Neural cell (in vitro differentiated cells): ENCODE data around the gene SMIM35. TPM values are rescaled to one million over a fixed set of nuclear protein-coding genes. Genes with fewer than 3 reads are reported as not detected.

Source experiments
- H2AFZ ChIP-seq: fragments of 200-600, 300-800 bp; sonication (generic), shearing (Covaris generic); 2 replicates; pipeline ENCODE4 v1.6.0; 2014; ENCODE audit warnings: low read depth, mild to moderate bottlenecking, antibody characterized with exemption, low read length, moderate library complexity
- H3F3A ChIP-seq: fragments of 200-600 bp; shearing (Covaris generic); 2 replicates; pipeline ENCODE4 v1.6.1; 2016; ENCODE audit warnings: mild to moderate bottlenecking, moderate library complexity, mixed read lengths, antibody characterized with exemption, low read length; ENCODE audit not compliant: insufficient read depth, poor library complexity, severe bottlenecking
- H3K27ac ChIP-seq: fragments of 200-600, 300-800 bp; sonication (generic), shearing (Covaris generic); 2 replicates; pipeline ENCODE4 v1.5.1; 2014; ENCODE audit warnings: mild to moderate bottlenecking, low read length, moderate library complexity
- H3K27me3 ChIP-seq: fragments of 300-800, 200-600 bp; sonication (generic), shearing (Covaris generic); 2 replicates; pipeline ENCODE4 v1.6.0; 2014; ENCODE audit warnings: mild to moderate bottlenecking, low read depth, low read length, moderate library complexity; ENCODE audit not compliant: insufficient read depth
- H3K36me3 ChIP-seq: fragments of 300-800, 200-600 bp; sonication (generic), shearing (Covaris generic); 2 replicates; pipeline ENCODE4 v1.5.1; 2014; ENCODE audit warnings: mild to moderate bottlenecking, antibody characterized with exemption, low read length, moderate library complexity; ENCODE audit not compliant: insufficient read depth
- H3K4me2 ChIP-seq: fragments of 300-800, 200-600 bp; sonication (generic), shearing (Covaris generic); 2 replicates; pipeline ENCODE4 v1.6.0; 2014; ENCODE audit warnings: mild to moderate bottlenecking, low read length
- H3K4me3 ChIP-seq: fragments of 300-800, 200-600 bp; sonication (generic), shearing (Covaris generic); 2 replicates; pipeline ENCODE4 v1.5.1; 2014; ENCODE audit warnings: mild to moderate bottlenecking, low read length, moderate library complexity
- H3K79me2 ChIP-seq: fragments of 200-600 bp; shearing (Covaris generic); replicated peaks from 2 replicates; pipeline ENCODE4 v1.6.0; 2014; ENCODE audit warnings: mild to moderate bottlenecking, low read length, moderate library complexity; ENCODE audit not compliant: insufficient read depth
- H3K9ac ChIP-seq: fragments of 300-800, 200-600 bp; sonication (generic), shearing (Covaris generic); 2 replicates; pipeline ENCODE4 v1.6.1; 2016; ENCODE audit warnings: mild to moderate bottlenecking, low read length, mixed read lengths
- H3K9me2 ChIP-seq: fragments of 200-600 bp; shearing (Covaris generic); 2 replicates; pipeline ENCODE4 v1.6.1; 2016; ENCODE audit warnings: mild to moderate bottlenecking, low read length, mixed read lengths; ENCODE audit not compliant: insufficient read depth
- H3K9me3 ChIP-seq: fragments of 200-600, 300-800 bp; sonication (generic), shearing (Covaris generic); 2 replicates; pipeline ENCODE4 v1.6.1; 2016; ENCODE audit warnings: mild to moderate bottlenecking, mixed run types, low read length, moderate library complexity, mixed read lengths
- H4K20me1 ChIP-seq: fragments of 200-600 bp; shearing (Covaris generic); 2 replicates; pipeline ENCODE4 v1.6.1; 2016; ENCODE audit warnings: mild to moderate bottlenecking, mixed run types; ENCODE audit not compliant: insufficient read depth
- EP300 ChIP-seq: fragments of 450-650 bp; conservative IDR thresholded peaks from 2 replicates; pipeline ENCODE4 v1.6.1; 2014; ENCODE audit warnings: antibody characterized with exemption, mild to moderate bottlenecking, moderate library complexity; ENCODE audit not compliant: poor library complexity, severe bottlenecking
- EZH2 ChIP-seq: fragments of 200-600, 300-800 bp; shearing (Covaris generic), sonication (generic); IDR thresholded peaks from 2 replicates; pipeline ENCODE4 v1.6.1; 2014; ENCODE audit warnings: antibody characterized with exemption, low read length, borderline replicate concordance, mild to moderate bottlenecking; ENCODE audit not compliant: insufficient read depth, poor library complexity, severe bottlenecking
- MXI1 ChIP-seq: fragments of 450-650 bp; conservative IDR thresholded peaks from 2 replicates; pipeline ENCODE4 v1.6.1; 2014; ENCODE audit warnings: antibody characterized with exemption, mild to moderate bottlenecking; ENCODE audit not compliant: poor library complexity, severe bottlenecking
- POLR2AphosphoS5 ChIP-seq: IDR thresholded peaks from 2 replicates; pipeline ENCODE4 v1.6.1; 2012
- RAD21 ChIP-seq: fragments of 450-650 bp; conservative IDR thresholded peaks from 2 replicates; pipeline ENCODE4 v1.6.1; 2014; ENCODE audit warnings: antibody characterized with exemption, mild to moderate bottlenecking, moderate library complexity
- REST ChIP-seq: IDR thresholded peaks from 2 replicates; pipeline ENCODE4 v1.6.1; 2012; ENCODE audit warnings: borderline replicate concordance
- SMC3 ChIP-seq: fragments of 450-650 bp; conservative IDR thresholded peaks from 2 replicates; pipeline ENCODE4 v1.6.1; 2014; ENCODE audit warnings: antibody characterized with exemption, mild to moderate bottlenecking, moderate library complexity; ENCODE audit not compliant: poor library complexity
- TAF1 ChIP-seq: IDR thresholded peaks from 2 replicates; pipeline ENCODE4 v1.6.1; 2012; ENCODE audit warnings: low read depth
- polyA plus RNA-seq: library from polyadenylated mRNA; depleted of rRNA; stranded (reverse); fragments of >200 nt; gene quantifications from 2 replicates; pipeline ENCODE4 v1.2.3, GENCODE V29; 2014
- TF ChIP-seq, protein P1 (sequence below): fragments of 450-650 bp; IDR thresholded peaks from 2 replicates; pipeline ENCODE4 v1.5.1; 2014; ENCODE audit warnings: antibody characterized with exemption, mild to moderate bottlenecking, moderate library complexity; ENCODE audit not compliant: poor library complexity, severe bottlenecking

SMIM35 gene
- polyA plus RNA-seq, 1 donor from 2014 or later = not detected

- Histone ChIP-seq H3K79me2 (no peaks in the 10 kb centered on the region), H3K36me3 (no peaks in the 10 kb centered on the region)
Observed at GRCh38 chr11:118014022-118014421, 72.7 kb downstream of the SMIM35 start.

GRCh38 chr11:118012083-118012669, 74.6 kb downstream of the SMIM35 start:
- TF ChIP-seq TAF1 (no peak), EP300 (no peak), REST (no peak), RAD21 (no peak)
- H3K36me3 ChIP-seq = no peaks in the 10 kb centered on the region
- no peaks in the 10 kb centered on the region for H3F3A ChIP-seq
- no peak overlapping the region for H3K4me3 ChIP-seq
- no peaks in the 10 kb centered on the region for H3K9me3 ChIP-seq
- no peak overlapping the region for H3K4me2 ChIP-seq
- no peaks in the 10 kb centered on the region for H3K79me2 ChIP-seq
- no peak overlapping the region for H3K9ac ChIP-seq
- no peaks in the 10 kb centered on the region for H4K20me1 ChIP-seq
- H3K27ac ChIP-seq = no peak overlapping the region
- H2AFZ ChIP-seq = no peak overlapping the region
- H3K27me3 ChIP-seq = no peaks in the 10 kb centered on the region
- no peaks in the 10 kb centered on the region for H3K9me2 ChIP-seq

More at GRCh38 chr11:118014022-118014421, 72.7 kb downstream of the SMIM35 start:
- H3K27me3 ChIP-seq = no peaks in the 10 kb centered on the region
- no peaks in the 10 kb centered on the region for H3K9me3 ChIP-seq
- no peaks in the 10 kb centered on the region for H3F3A ChIP-seq
- H3K27ac ChIP-seq = no peak overlapping the region
- no peak overlapping the region for H3K4me3 ChIP-seq
- H2AFZ ChIP-seq = no peak overlapping the region
- H3K4me2 ChIP-seq = no peak overlapping the region
- H4K20me1 ChIP-seq = no peaks in the 10 kb centered on the region
- H3K9me2 ChIP-seq = no peaks in the 10 kb centered on the region
- no peak overlapping the region for H3K9ac ChIP-seq
- no peak for TF ChIP-seq EZH2
- no peak for TF ChIP-seq POLR2AphosphoS5
- TF ChIP-seq SMC3 = no peak
- no peak for TF ChIP-seq MXI1
- TF ChIP-seq RAD21 = no peak

- Histone ChIP-seq H3K9me3 (no peaks in the 10 kb centered on the region), H3K4me3 (no peak overlapping the region), H3K27ac (no peak overlapping the region), H3K27me3 (no peaks in the 10 kb centered on the region), H3F3A (no peaks in the 10 kb centered on the region), H3K4me2 (no peak overlapping the region), H4K20me1 (no peaks in the 10 kb centered on the region), H3K36me3 (no peaks in the 10 kb centered on the region), H2AFZ (no peak overlapping the region), H3K79me2 (no peaks in the 10 kb centered on the region), H3K9me2 (no peaks in the 10 kb centered on the region), H3K9ac (no peak overlapping the region)
- TF ChIP-seq SMC3 (no peak), REST (no peak), MXI1 (no peak), POLR2AphosphoS5 (no peak), RAD21 (no peak), EP300 (no peak), TAF1 (no peak), EZH2 (no peak)
- TF ChIP-seq, protein P1, sequence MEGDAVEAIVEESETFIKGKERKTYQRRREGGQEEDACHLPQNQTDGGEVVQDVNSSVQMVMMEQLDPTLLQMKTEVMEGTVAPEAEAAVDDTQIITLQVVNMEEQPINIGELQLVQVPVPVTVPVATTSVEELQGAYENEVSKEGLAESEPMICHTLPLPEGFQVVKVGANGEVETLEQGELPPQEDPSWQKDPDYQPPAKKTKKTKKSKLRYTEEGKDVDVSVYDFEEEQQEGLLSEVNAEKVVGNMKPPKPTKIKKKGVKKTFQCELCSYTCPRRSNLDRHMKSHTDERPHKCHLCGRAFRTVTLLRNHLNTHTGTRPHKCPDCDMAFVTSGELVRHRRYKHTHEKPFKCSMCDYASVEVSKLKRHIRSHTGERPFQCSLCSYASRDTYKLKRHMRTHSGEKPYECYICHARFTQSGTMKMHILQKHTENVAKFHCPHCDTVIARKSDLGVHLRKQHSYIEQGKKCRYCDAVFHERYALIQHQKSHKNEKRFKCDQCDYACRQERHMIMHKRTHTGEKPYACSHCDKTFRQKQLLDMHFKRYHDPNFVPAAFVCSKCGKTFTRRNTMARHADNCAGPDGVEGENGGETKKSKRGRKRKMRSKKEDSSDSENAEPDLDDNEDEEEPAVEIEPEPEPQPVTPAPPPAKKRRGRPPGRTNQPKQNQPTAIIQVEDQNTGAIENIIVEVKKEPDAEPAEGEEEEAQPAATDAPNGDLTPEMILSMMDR = no peak
Observed at GRCh38 chr11:118010738-118011461, 75.9 kb downstream of the SMIM35 start.
